Naive thymus-derived CD4-positive, alpha-beta T cell (primary cell): ENCODE data around the gene FER. TPM values are rescaled to one million over a fixed set of nuclear protein-coding genes. Genes with fewer than 3 reads are reported as not detected.

Source experiments
- ATAC-seq: fragments of 150-1000 bp; cut with Tn5 transposase; 2 replicates; pipeline ENCODE4 v1.10.0; 2021; ENCODE audit warnings: mild to moderate bottlenecking, moderate library complexity
- CTCF ChIA-PET: fragments of 350-600 bp; sonication (Branson Sonifier 250); formaldehyde crosslinking; loops from one replicate; lab custom pipeline; 2021; ENCODE audit warnings: antibody characterized with exemption; lab: Charles Lee
- POLR2A ChIA-PET: fragments of 350-600 bp; sonication (Branson Sonifier 250); formaldehyde crosslinking; loops from one replicate; lab custom pipeline; 2021; ENCODE audit warnings: antibody characterized with exemption, inconsistent platforms; lab: Charles Lee
- DNase-seq, 9 donors: peaks; one replicate each; pipeline versions ENCODE4 v3.0.0 to v3.0.0-alpha.2; 2020 to 2022; ENCODE audit warnings: mixed read lengths in 1 of 9
- H3K27ac ChIP-seq: one replicate; pipeline ENCODE4 v1.7.0; 2013; ENCODE audit warnings: mild to moderate bottlenecking, low read depth, low read length, moderate library complexity
- H3K27me3 ChIP-seq, 2 donors: one replicate each; pipeline ENCODE4 v1.7.0; 2013; ENCODE audit warnings: low read length in 2 of 2, mild to moderate bottlenecking in 2 of 2, moderate library complexity in 2 of 2; ENCODE audit not compliant: control insufficient read depth in 2 of 2, insufficient read depth in 2 of 2
- H3K36me3 ChIP-seq, 3 experiments: 1 replicate in 2 of 3; 2 replicates in 1 of 3; pipeline ENCODE4 v1.7.0; 2013; ENCODE audit warnings: low read length in 3 of 3, mild to moderate bottlenecking in 3 of 3, moderate library complexity in 1 of 3; ENCODE audit not compliant: insufficient read depth in 3 of 3, control insufficient read depth in 2 of 3
- H3K4me1 ChIP-seq, 2 donors: one replicate each; pipeline ENCODE4 v1.7.0; 2013; ENCODE audit warnings: low read length in 2 of 2, mild to moderate bottlenecking in 2 of 2, moderate library complexity in 1 of 2; ENCODE audit not compliant: control insufficient read depth in 2 of 2, insufficient read depth in 2 of 2
- H3K4me3 ChIP-seq: 2 replicates; pipeline ENCODE4 v1.7.0; 2013; ENCODE audit warnings: mild to moderate bottlenecking, low read length
- H3K9me3 ChIP-seq, 3 experiments: 1 replicate in 2 of 3; 2 replicates in 1 of 3; pipeline ENCODE4 v1.7.0; 2013; ENCODE audit warnings: low read length in 3 of 3; ENCODE audit not compliant: control insufficient read depth in 2 of 3
- H3K27ac Mint-ChIP-seq, 9 donors: one replicate each; pipeline ENCODE4 v1.8.0; 2020 to 2022; ENCODE audit warnings: mixed read lengths in 9 of 9, mild to moderate bottlenecking in 8 of 9, moderate library complexity in 5 of 9, inconsistent platforms in 2 of 9
- H3K27me3 Mint-ChIP-seq, 5 donors: one replicate each; pipeline ENCODE4 v1.8.0; 2021 to 2022; ENCODE audit warnings: mixed read lengths in 5 of 5, mild to moderate bottlenecking in 1 of 5
- H3K36me3 Mint-ChIP-seq, 5 donors: one replicate each; pipeline ENCODE4 v1.8.0; 2020 to 2022; ENCODE audit warnings: mixed read lengths in 5 of 5, mild to moderate bottlenecking in 3 of 5, inconsistent platforms in 1 of 5
- H3K4me1 Mint-ChIP-seq, 7 donors: one replicate each; pipeline ENCODE4 v1.8.0; 2020 to 2022; ENCODE audit warnings: mixed read lengths in 7 of 7, mild to moderate bottlenecking in 3 of 7, inconsistent platforms in 1 of 7
- H3K4me3 Mint-ChIP-seq, 10 donors: one replicate each; pipeline ENCODE4 v1.8.0; 2020 to 2022; ENCODE audit warnings: mild to moderate bottlenecking in 10 of 10, mixed read lengths in 10 of 10, moderate library complexity in 6 of 10, inconsistent platforms in 2 of 10
- H3K9me3 Mint-ChIP-seq, 11 donors: one replicate each; pipeline ENCODE4 v1.8.0; 2020 to 2022; ENCODE audit warnings: mixed read lengths in 11 of 11, mild to moderate bottlenecking in 4 of 11, inconsistent platforms in 1 of 11, moderate library complexity in 1 of 11
- intact Hi-C, 2 donors: fragments of 100-400 bp; cut with micrococcal nuclease; formaldehyde crosslinking; loops; one replicate each; pipeline ENCODE4 v1.15.1; 2023
- polyA plus RNA-seq, 2 donors: library from polyadenylated mRNA; unstranded; fragments of 300-500 nt; fragmentation: Illumina TruSeq; gene quantifications; one replicate each; pipeline ENCODE4 v1.2.3, GENCODE V29; 2021
- total RNA-seq, 6 experiments: library from RNA in 5 of 6; stranded (reverse) in 5 of 6; gene quantifications; 1 replicate in 5 of 6; 2 replicates in 1 of 6; pipeline ENCODE4 v1.2.3 and lab custom pipeline; 2021 to 2026

FER gene
- total and polyA plus RNA-seq, 7 experiments from 2014 or later, result 2.7 to 17.6 (median 13.8) TPM

- CTCF ChIA-PET, result no interaction called here
- no peak overlapping the region for H3K4me3 Mint-ChIP-seq
- DNase-seq (no peak), ATAC-seq (no peak)
- H3K36me3 ChIP-seq, result no peaks in the 10 kb centered on the region
- no peaks in the 10 kb centered on the region for H3K4me1 ChIP-seq
- H3K27me3 Mint-ChIP-seq, result no peaks in the 10 kb centered on the region
- no peaks in the 10 kb centered on the region for H3K4me1 Mint-ChIP-seq
- H3K27ac Mint-ChIP-seq, result no peak overlapping the region
- no peaks in the 10 kb centered on the region for H3K27me3 ChIP-seq
- peaks cover 0 to 2% (median 0%) of the 10 kb centered on the region in 11 donors for H3K9me3 Mint-ChIP-seq
- intact Hi-C loops, result no loop called here
- H3K36me3 Mint-ChIP-seq, result peaks cover 0 to 27% (median 6%) of the 10 kb centered on the region in 5 donors
- POLR2A ChIA-PET, result no interaction called here
- H3K27ac ChIP-seq, result no peak overlapping the region
- H3K4me3 ChIP-seq, result no peak overlapping the region
- H3K9me3 ChIP-seq, result no peaks in the 10 kb centered on the region
Observed at GRCh38 chr5:109177227-109177626, 429.5 kb downstream of the FER start.

- Mint-ChIP-seq H3K9me3 (peaks cover 0 to 2% (median 0%) of the 10 kb centered on the region in 11 donors), H3K27me3 (no peaks in the 10 kb centered on the region), H3K4me3 (no peak overlapping the region), H3K4me1 (no peaks in the 10 kb centered on the region), H3K36me3 (peaks cover 0 to 32% (median 4%) of the 10 kb centered on the region in 5 donors), H3K27ac (no peak overlapping the region)
- POLR2A ChIA-PET, result no interaction called here
- intact Hi-C loops, result no loop called here
- DNase-seq, result no peak
- Histone ChIP-seq H3K27me3 (no peaks in the 10 kb centered on the region), H3K36me3 (no peaks in the 10 kb centered on the region), H3K9me3 (no peaks in the 10 kb centered on the region), H3K4me3 (no peak overlapping the region), H3K27ac (no peak overlapping the region), H3K4me1 (no peaks in the 10 kb centered on the region)
- ATAC-seq, result no peak
- CTCF ChIA-PET, result no interaction called here
Observed at GRCh38 chr5:109177782-109178181, 430.1 kb downstream of the FER start.

GRCh38 chr5:109180668-109181067 is 433.0 kb downstream of the FER start:
- no peak overlapping the region for H3K4me3 Mint-ChIP-seq
- H3K27me3 ChIP-seq, result no peaks in the 10 kb centered on the region

GRCh38 chr5:109186759-109187158 is 439.1 kb downstream of the FER start:
- Mint-ChIP-seq H3K9me3 (peaks cover 0 to 1% (median 0%) of the 10 kb centered on the region in 11 donors), H3K27ac (no peak overlapping the region), H3K27me3 (no peaks in the 10 kb centered on the region), H3K36me3 (peaks cover 0 to 39% (median 4%) of the 10 kb centered on the region in 5 donors), H3K4me1 (peaks cover 0 to 8% (median 0%) of the 10 kb centered on the region in 7 donors), H3K4me3 (no peak overlapping the region)
- Histone ChIP-seq H3K4me1 (no peaks in the 10 kb centered on the region), H3K4me3 (no peak overlapping the region), H3K27ac (no peak overlapping the region), H3K36me3 (no peaks in the 10 kb centered on the region), H3K27me3 (no peaks in the 10 kb centered on the region), H3K9me3 (no peaks in the 10 kb centered on the region)
- DNase-seq, result no peak
- ChIA-PET POLR2A (no interaction called here), CTCF (no interaction called here)
- intact Hi-C loops, result no loop called here
- ATAC-seq, result no peak

More at GRCh38 chr5:109180668-109181067, 433.0 kb downstream of the FER start:
- POLR2A ChIA-PET, result no interaction called here
- Histone ChIP-seq H3K36me3 (no peaks in the 10 kb centered on the region), H3K9me3 (no peaks in the 10 kb centered on the region), H3K4me1 (no peaks in the 10 kb centered on the region), H3K4me3 (no peak overlapping the region), H3K27ac (no peak overlapping the region)
- intact Hi-C loops, result no loop called here
- Mint-ChIP-seq H3K27me3 (no peaks in the 10 kb centered on the region), H3K27ac (no peak overlapping the region), H3K4me1 (peaks cover 0 to 2% (median 0%) of the 10 kb centered on the region in 7 donors), H3K36me3 (peaks cover 0 to 28% (median 4%) of the 10 kb centered on the region in 5 donors), H3K9me3 (peaks cover 0 to 2% (median 0%) of the 10 kb centered on the region in 11 donors)
- ATAC-seq (no peak), DNase-seq (no peak)
- CTCF ChIA-PET, result no interaction called here

GRCh38 chr5:109191153-109191558 is 443.5 kb downstream of the FER start:
- ATAC-seq (no peak), DNase-seq (no peak)
- Histone ChIP-seq H3K36me3 (no peaks in the 10 kb centered on the region), H3K4me3 (no peak overlapping the region), H3K27me3 (no peaks in the 10 kb centered on the region), H3K9me3 (no peaks in the 10 kb centered on the region), H3K4me1 (no peaks in the 10 kb centered on the region), H3K27ac (no peak overlapping the region)
- CTCF ChIA-PET, result no interaction called here
- Mint-ChIP-seq H3K27ac (no peak overlapping the region), H3K4me3 (peak overlapping the region in 1 of 10 donors; percentile 12), H3K27me3 (no peaks in the 10 kb centered on the region), H3K36me3 (peaks cover 0 to 23% (median 1%) of the 10 kb centered on the region in 5 donors), H3K9me3 (no peaks in the 10 kb centered on the region), H3K4me1 (peaks cover 0 to 14% (median 0%) of the 10 kb centered on the region in 7 donors)
- intact Hi-C loops, result no loop called here
- POLR2A ChIA-PET, result no interaction called here

- Histone ChIP-seq H3K4me1 (no peaks in the 10 kb centered on the region), H3K36me3 (no peaks in the 10 kb centered on the region), H3K9me3 (no peaks in the 10 kb centered on the region), H3K4me3 (no peak overlapping the region), H3K27me3 (no peaks in the 10 kb centered on the region), H3K27ac (no peak overlapping the region)
- Mint-ChIP-seq H3K27ac (no peak overlapping the region), H3K9me3 (no peaks in the 10 kb centered on the region), H3K4me3 (no peak overlapping the region), H3K4me1 (peaks cover 0 to 14% (median 0%) of the 10 kb centered on the region in 7 donors), H3K27me3 (no peaks in the 10 kb centered on the region), H3K36me3 (peaks cover 0 to 15% (median 0%) of the 10 kb centered on the region in 5 donors)
- no peak for ATAC-seq
- DNase-seq, result no peak
- POLR2A ChIA-PET, result no interaction called here
- CTCF ChIA-PET, result no interaction called here
- intact Hi-C loops, result no loop called here
Observed at GRCh38 chr5:109192027-109192426, 444.3 kb downstream of the FER start.

GRCh38 chr5:109192555-109193281 is 445.0 kb downstream of the FER start:
- Mint-ChIP-seq H3K4me3 (no peak overlapping the region), H3K4me1 (peaks cover 0 to 14% (median 0%) of the 10 kb centered on the region in 7 donors), H3K27ac (no peak overlapping the region), H3K9me3 (peaks cover 0 to 3% (median 0%) of the 10 kb centered on the region in 11 donors), H3K27me3 (no peaks in the 10 kb centered on the region), H3K36me3 (peaks cover 0 to 9% (median 0%) of the 10 kb centered on the region in 5 donors)
- intact Hi-C loops, result no loop called here
- no peak for DNase-seq
- H3K27me3 ChIP-seq, result no peaks in the 10 kb centered on the region
- H3K4me1 ChIP-seq, result no peaks in the 10 kb centered on the region
- H3K9me3 ChIP-seq, result no peaks in the 10 kb centered on the region
- no peak overlapping the region for H3K4me3 ChIP-seq
- no peaks in the 10 kb centered on the region for H3K36me3 ChIP-seq
- ChIA-PET CTCF (no interaction called here), POLR2A (no interaction called here)
- no peak overlapping the region for H3K27ac ChIP-seq
- ATAC-seq, result no peak
